ENCODE measurements around the gene C1orf159. TPM values are rescaled to one million over a fixed set of nuclear protein-coding genes. Genes with fewer than 3 reads are reported as not detected.

C1orf159 gene
- total RNA-seq, 1 experiment from 2014 or later = 8.2 TPM

- DNase-seq (ENCODE audit: low spot score) = no peak
Observed at GRCh38 chr1:1132042-1132950, 16.4 kb upstream of the C1orf159 start.

GRCh38 chr1:1130206-1131120 is 14.6 kb upstream of the C1orf159 start:
- DNase-seq (ENCODE audit: low spot score) = no peak

- no peak for DNase-seq (ENCODE audit: low spot score)
Observed at GRCh38 chr1:1129381-1129821, 13.5 kb upstream of the C1orf159 start.

GRCh38 chr1:1128454-1129139 is 12.7 kb upstream of the C1orf159 start:
- DNase-seq (ENCODE audit: low spot score) = no peak

- no peak for DNase-seq (ENCODE audit: low spot score)
Observed at GRCh38 chr1:1127551-1128451, 11.9 kb upstream of the C1orf159 start.

DNA sequence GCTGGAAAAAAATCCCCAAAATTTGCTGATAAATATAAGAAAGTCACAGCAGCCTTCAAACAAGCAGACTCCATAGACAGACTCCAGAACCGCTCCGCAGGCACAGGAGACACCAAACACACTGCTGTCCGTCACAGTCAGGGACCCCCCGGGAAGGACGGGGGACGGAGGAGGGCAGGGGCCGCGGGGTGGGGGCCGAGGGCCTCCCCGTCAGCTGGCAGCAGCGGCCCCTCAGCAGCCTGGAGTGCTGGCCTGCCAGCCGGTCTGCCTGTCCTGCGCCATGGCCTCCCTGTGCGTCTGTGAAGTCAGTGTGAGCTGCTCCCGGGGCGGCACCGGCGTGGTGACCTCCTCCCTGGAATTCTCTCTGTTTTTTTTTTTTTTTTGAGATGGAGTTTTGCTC is 10.1 kb upstream of the C1orf159 start:
- no peak for DNase-seq (ENCODE audit: low spot score)

- no peak for DNase-seq (ENCODE audit: low spot score)
Observed at GRCh38 chr1:1124786-1125642, 9.1 kb upstream of the C1orf159 start.

DNA sequence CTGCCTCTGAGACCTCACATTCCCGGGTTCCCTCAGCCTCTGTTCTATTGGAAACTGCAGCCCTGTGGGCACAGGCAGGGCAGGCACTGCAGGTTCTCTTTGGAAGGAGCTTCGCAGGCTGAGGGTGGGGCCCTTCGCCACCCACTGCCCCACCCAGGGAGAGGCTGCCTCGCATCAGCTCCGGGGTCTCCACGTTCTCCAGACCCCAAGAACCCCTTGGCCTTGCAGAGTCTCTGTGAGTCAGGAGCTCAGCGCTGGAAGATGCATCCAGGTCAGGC is 8.6 kb upstream of the C1orf159 start:
- DNase-seq (ENCODE audit: low spot score) = no peak

DNA sequence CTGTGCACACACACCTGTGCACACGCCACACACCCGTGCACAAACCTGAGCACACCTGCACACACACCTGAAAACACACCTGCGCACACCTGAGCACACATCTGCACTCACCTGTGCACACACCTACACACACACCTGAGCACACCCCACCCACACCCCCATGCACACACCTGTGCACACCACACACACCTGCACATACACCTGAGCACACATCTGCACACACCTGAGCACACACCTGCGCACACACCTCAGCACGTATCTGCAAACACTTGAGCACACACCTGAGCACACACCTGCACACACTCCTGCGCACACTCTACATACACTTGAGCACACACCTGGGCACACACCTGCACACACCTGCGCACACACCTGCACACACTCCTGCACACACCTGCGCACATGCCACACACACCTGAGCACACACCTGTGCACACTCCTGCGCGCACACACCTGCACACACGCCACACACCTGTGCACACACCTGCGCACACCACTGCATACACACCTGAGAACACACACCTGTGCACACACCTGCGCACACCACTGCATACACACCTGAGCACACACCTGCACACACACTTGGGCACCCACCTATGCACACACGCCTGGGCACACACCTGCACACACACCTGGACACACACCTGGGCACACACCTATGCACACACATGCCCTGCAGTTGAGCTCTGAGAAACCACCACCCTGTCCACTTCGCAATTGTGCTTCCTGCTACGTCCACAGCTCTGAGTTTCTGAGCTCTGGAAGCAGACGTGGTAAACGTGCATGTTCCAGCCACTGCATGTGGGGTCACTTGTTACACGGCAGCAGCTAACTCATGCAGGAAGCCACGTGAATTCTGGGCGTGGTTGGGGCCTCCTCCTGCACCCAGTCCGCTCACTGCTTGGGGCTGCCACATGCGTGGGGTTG is 8.0 kb upstream of the C1orf159 start:
- DNase-seq (ENCODE audit: low spot score) = no peak

- no peak for DNase-seq (ENCODE audit: low spot score)
Observed at GRCh38 chr1:1122981-1123480, 7.1 kb upstream of the C1orf159 start.

DNA sequence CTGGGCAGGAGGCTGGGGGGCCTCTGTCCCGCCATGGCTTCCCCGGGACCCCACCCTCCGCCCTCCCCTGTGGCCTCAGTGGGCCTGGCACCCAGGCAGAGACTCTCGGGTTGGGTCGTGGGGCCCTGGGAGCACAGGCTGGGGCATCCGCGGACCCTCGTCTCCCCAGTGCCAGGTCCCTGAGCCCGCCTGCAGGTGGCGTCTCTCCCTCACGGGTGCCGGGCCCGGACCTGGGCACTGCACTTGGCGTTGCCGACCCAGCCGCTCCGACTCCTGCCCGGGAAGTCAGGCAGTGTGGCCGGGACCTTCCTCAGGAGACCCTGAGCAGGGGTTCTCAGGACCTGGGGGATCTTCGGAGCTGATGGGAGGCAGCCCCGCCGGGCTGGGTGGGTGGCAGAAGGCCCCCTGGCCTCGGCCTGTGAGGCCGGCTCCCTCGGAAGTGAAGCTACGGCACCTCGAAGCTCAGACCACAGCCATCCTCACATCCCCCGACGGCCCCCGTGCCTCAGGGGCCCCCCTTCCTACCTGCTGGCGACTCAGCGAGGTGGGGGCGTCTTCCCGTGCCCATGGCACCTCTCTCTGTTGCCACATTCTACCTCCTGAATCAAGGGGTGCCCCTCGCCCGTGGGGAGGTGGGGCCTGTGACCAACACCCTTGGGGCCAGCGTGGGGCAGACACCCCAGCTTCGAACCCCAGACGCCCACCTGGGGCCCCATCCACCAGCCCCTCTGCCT is 6.4 kb upstream of the C1orf159 start:
- DNase-seq (ENCODE audit: low spot score) = peak; percentile 19

DNA sequence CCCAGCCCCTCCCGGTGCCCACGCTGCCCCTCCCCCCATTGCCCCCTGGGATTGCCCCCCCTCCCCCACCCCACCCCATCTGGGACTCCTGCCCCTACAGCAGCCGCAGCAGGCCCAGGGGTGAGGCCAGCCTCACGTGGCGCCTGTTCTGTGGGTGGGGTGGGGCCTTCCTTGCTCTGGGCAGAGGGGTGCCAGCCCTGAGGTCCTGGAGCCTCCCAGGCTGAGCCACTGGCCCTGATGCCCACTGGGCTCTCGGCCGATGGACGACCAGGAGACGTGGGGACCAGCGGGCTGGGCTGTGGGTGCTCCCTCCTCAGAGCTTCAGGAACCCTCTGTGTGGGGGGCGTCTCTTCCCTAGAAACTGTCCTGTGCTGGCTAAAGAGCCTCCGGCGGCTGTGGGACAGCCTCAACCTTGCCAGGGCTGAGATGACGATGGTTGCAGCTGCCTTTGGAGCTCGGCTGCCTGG is 5.8 kb upstream of the C1orf159 start:
- no peak for DNase-seq (ENCODE audit: low spot score)

DNA sequence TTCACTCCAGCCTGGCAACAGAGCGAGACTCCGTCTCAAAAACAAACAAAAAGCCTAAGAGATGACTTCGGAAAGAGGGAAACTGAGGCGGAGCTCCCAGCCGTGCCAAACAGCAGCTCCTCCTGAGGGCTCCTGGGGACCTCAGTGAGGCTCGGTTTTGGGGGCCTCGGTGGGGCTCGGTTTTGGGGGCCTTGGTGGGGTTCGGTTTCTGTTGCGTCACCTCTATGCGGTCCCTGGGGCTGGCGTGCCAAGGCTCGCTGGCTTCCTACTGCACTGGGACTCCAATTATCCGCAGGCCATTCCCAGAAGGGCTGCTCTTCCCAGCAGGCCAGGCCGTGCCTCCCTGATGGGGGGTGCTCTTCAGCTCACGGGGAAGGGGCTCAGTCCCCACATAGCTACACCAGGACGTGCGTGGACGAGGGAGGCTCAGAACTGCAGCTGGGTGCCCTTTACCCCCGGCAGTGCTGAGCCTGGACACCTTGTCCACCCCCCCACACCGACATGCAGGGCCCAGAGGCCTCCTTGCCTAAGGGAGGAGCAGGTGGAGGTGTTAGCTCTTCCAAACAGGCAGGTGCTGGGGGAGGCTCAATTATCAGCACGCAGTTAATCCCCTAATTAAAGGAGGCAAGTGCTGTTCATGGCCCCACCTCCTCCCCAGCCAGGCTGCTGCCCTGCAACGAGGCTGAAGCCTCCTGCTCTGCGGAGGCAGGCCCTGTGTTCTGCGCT is 5.1 kb upstream of the C1orf159 start:
- no peak for DNase-seq (ENCODE audit: low spot score)

- DNase-seq (ENCODE audit: low spot score) = no peak
Observed at GRCh38 chr1:1120096-1120495, 4.2 kb upstream of the C1orf159 start.

DNA sequence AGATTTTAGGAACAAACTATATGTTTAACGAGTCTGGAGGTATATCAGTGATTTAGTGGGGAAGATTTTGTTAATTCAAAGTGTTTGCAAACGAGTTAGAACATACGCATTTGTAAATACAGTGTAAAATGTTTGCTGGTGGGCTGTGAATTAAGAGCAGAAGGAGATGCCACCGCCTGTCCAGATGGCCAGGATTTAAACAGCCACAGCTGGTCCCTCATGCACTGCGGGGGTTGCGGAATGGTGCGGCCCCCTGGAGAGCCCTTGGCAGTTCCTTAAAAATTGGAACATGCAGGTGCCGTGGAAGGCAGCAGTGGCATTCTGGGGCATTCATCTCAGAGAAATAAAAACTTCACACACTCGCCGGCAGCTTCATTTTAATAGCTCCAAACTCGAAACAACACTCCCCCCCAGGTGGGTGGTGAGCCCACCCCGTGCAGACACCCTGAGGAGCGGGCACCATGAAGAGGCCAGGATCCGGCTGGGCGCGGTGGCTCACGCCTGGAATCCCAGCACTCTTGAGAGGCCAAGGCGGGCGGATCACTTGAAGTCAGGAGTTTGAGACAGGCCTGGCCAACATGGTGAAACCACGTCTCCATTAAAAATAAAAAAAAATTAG is 3.5 kb upstream of the C1orf159 start:
- DNase-seq (ENCODE audit: low spot score) = no peak

- no peak for DNase-seq (ENCODE audit: low spot score)
Observed at GRCh38 chr1:1118876-1119220, 3.0 kb upstream of the C1orf159 start.
